ENCODE data around the gene PACS2.

GRCh38 chr14:105305791-105306190 is 8.8 kb upstream of the PACS2 start:
- TF ChIP-seq POLR2AphosphoS5 (IDR thresholded peaks at IDR 0.05): no peak
- no peak for TF ChIP-seq POLR2A (IDR thresholded peaks at IDR 0.05)
- no peak for TF ChIP-seq CTCF (IDR thresholded peaks at IDR 0.05)
